ENCODE data around the gene CARF.
A peak's percentile ranks its signal among the peaks of the same experiment; 100 is the strongest.
"Not testable (repeated sequence)": the region's sequence is repeated elsewhere in the genome, so short reads cannot be mapped to it uniquely, and the experiment has no call there.

Gene CARF

GRCh38 chr2:202910698-202911097 is 1.4 kb upstream of the CARF start:
- Mint-ChIP-seq H3K36me3 (peaks cover 5% of the 10 kb centered on the region), H3K4me1 (peaks cover 8% of the 10 kb centered on the region), H3K27ac (no peak overlapping the region), H3K4me3 (peak overlapping the region; percentile 49), H3K27me3 (no peaks in the 10 kb centered on the region), H3K9me3 (peaks cover under 1% of the 10 kb centered on the region)
- no peak for ATAC-seq (ENCODE audit: low read depth)
- no peak for DNase-seq (ENCODE audit: low spot score in 2 of 2)

GRCh38 chr2:202911203-202911511 is 918 bp upstream of the CARF start:
- H3K9me3 Mint-ChIP-seq, result no peaks in the 10 kb centered on the region
- no peaks in the 10 kb centered on the region for H3K27me3 Mint-ChIP-seq
- H3K4me3 Mint-ChIP-seq, result peak overlapping the region; percentile 99
- peak overlapping the region; percentile 94 for H3K27ac Mint-ChIP-seq
- DNase-seq (ENCODE audit: low spot score in 2 of 2), result no peak
- H3K36me3 Mint-ChIP-seq, result peaks cover 4% of the 10 kb centered on the region
- peaks cover 8% of the 10 kb centered on the region for H3K4me1 Mint-ChIP-seq
- no peak for ATAC-seq (ENCODE audit: low read depth)

GRCh38 chr2:202912342-202913201 is 497 bp downstream of the CARF start:
- H3K36me3 Mint-ChIP-seq, H3K9me3 Mint-ChIP-seq, H3K27me3 Mint-ChIP-seq, H3K4me1 Mint-ChIP-seq: not testable (repeated sequence)
- Mint-ChIP-seq H3K27ac (peak overlapping the region; percentile 94), H3K4me3 (peak overlapping the region; percentile 99)
- peak; percentile 47 for ATAC-seq (ENCODE audit: low read depth)
- DNase-seq (ENCODE audit: low spot score in 2 of 2), result peak; percentile 16 to 43

- Mint-ChIP-seq H3K36me3 (peaks cover 11% of the 10 kb centered on the region), H3K9me3 (no peaks in the 10 kb centered on the region), H3K27me3 (no peaks in the 10 kb centered on the region), H3K4me1 (no peaks in the 10 kb centered on the region), H3K4me3 (no peak overlapping the region), H3K27ac (no peak overlapping the region)
- no peak for DNase-seq (ENCODE audit: low spot score in 2 of 2)
- ATAC-seq (ENCODE audit: low read depth), result no peak
Observed at GRCh38 chr2:202918860-202919259, 6.8 kb downstream of the CARF start.

GRCh38 chr2:202932425-202933138 is 20.5 kb downstream of the CARF start:
- H3K27me3 Mint-ChIP-seq, result no peaks in the 10 kb centered on the region
- H3K4me3 Mint-ChIP-seq, result no peak overlapping the region
- H3K36me3 Mint-ChIP-seq, result peaks cover 27% of the 10 kb centered on the region
- H3K27ac Mint-ChIP-seq, result no peak overlapping the region
- H3K9me3 Mint-ChIP-seq, result no peaks in the 10 kb centered on the region
- DNase-seq (ENCODE audit: low spot score in 2 of 2) (no peak), ATAC-seq (ENCODE audit: low read depth) (no peak)
- H3K4me1 Mint-ChIP-seq, result peaks cover 2% of the 10 kb centered on the region

- no peaks in the 10 kb centered on the region for H3K9me3 Mint-ChIP-seq
- DNase-seq (ENCODE audit: low spot score in 2 of 2), result no peak
- H3K27ac Mint-ChIP-seq, result no peak overlapping the region
- peaks cover 2% of the 10 kb centered on the region for H3K4me1 Mint-ChIP-seq
- H3K27me3 Mint-ChIP-seq, result no peaks in the 10 kb centered on the region
- ATAC-seq (ENCODE audit: low read depth), result no peak
- peaks cover 25% of the 10 kb centered on the region for H3K36me3 Mint-ChIP-seq
- H3K4me3 Mint-ChIP-seq, result no peak overlapping the region
Observed at GRCh38 chr2:202933139-202933510, 21.1 kb downstream of the CARF start.

GRCh38 chr2:202933958-202934357 is 21.9 kb downstream of the CARF start:
- H3K4me3 Mint-ChIP-seq, result no peak overlapping the region
- DNase-seq (ENCODE audit: low spot score in 2 of 2) (no peak), ATAC-seq (ENCODE audit: low read depth) (no peak)
- peaks cover 24% of the 10 kb centered on the region for H3K36me3 Mint-ChIP-seq
- H3K9me3 Mint-ChIP-seq, result no peaks in the 10 kb centered on the region
- no peak overlapping the region for H3K27ac Mint-ChIP-seq
- H3K27me3 Mint-ChIP-seq, result no peaks in the 10 kb centered on the region
- peaks cover 2% of the 10 kb centered on the region for H3K4me1 Mint-ChIP-seq

- H3K36me3 Mint-ChIP-seq, result peaks cover 24% of the 10 kb centered on the region
- H3K9me3 Mint-ChIP-seq, result no peaks in the 10 kb centered on the region
- H3K4me3 Mint-ChIP-seq, result no peak overlapping the region
- DNase-seq (ENCODE audit: low spot score in 2 of 2) (no peak), ATAC-seq (ENCODE audit: low read depth) (no peak)
- H3K27ac Mint-ChIP-seq, result no peak overlapping the region
- H3K4me1 Mint-ChIP-seq, result peaks cover 2% of the 10 kb centered on the region
- no peaks in the 10 kb centered on the region for H3K27me3 Mint-ChIP-seq
Observed at GRCh38 chr2:202934456-202934855, 22.4 kb downstream of the CARF start.

GRCh38 chr2:202938960-202939359 is 26.9 kb downstream of the CARF start:
- H3K27ac Mint-ChIP-seq, result no peak overlapping the region
- ATAC-seq (ENCODE audit: low read depth) (no peak), DNase-seq (ENCODE audit: low spot score in 2 of 2) (no peak)
- no peaks in the 10 kb centered on the region for H3K9me3 Mint-ChIP-seq
- H3K36me3 Mint-ChIP-seq, result peaks cover 24% of the 10 kb centered on the region
- no peaks in the 10 kb centered on the region for H3K27me3 Mint-ChIP-seq
- no peaks in the 10 kb centered on the region for H3K4me1 Mint-ChIP-seq
- no peak overlapping the region for H3K4me3 Mint-ChIP-seq

GRCh38 chr2:202941771-202942170 is 29.7 kb downstream of the CARF start:
- H3K9me3 Mint-ChIP-seq, result peaks cover 3% of the 10 kb centered on the region

GRCh38 chr2:202944408-202944807 is 32.3 kb downstream of the CARF start:
- peaks cover 37% of the 10 kb centered on the region for H3K36me3 Mint-ChIP-seq
- H3K4me3 Mint-ChIP-seq, result no peak overlapping the region
- DNase-seq (ENCODE audit: low spot score in 2 of 2), result no peak
- H3K9me3 Mint-ChIP-seq, result peaks cover 6% of the 10 kb centered on the region
- no peaks in the 10 kb centered on the region for H3K27me3 Mint-ChIP-seq
- ATAC-seq (ENCODE audit: low read depth), result no peak
- no peaks in the 10 kb centered on the region for H3K4me1 Mint-ChIP-seq
- H3K27ac Mint-ChIP-seq, result no peak overlapping the region

More at GRCh38 chr2:202941771-202942170, 29.7 kb downstream of the CARF start:
- no peak for ATAC-seq (ENCODE audit: low read depth)
- Mint-ChIP-seq H3K4me1 (no peaks in the 10 kb centered on the region), H3K27ac (no peak overlapping the region), H3K27me3 (no peaks in the 10 kb centered on the region), H3K4me3 (no peak overlapping the region), H3K36me3 (peaks cover 34% of the 10 kb centered on the region)
- no peak for DNase-seq (ENCODE audit: low spot score in 2 of 2)

GRCh38 chr2:202944816-202945215 is 32.7 kb downstream of the CARF start:
- H3K36me3 Mint-ChIP-seq, result peaks cover 37% of the 10 kb centered on the region
- H3K4me1 Mint-ChIP-seq, result no peaks in the 10 kb centered on the region
- no peaks in the 10 kb centered on the region for H3K27me3 Mint-ChIP-seq
- ATAC-seq (ENCODE audit: low read depth), result no peak
- H3K4me3 Mint-ChIP-seq, result no peak overlapping the region
- no peak for DNase-seq (ENCODE audit: low spot score in 2 of 2)
- H3K27ac Mint-ChIP-seq, result no peak overlapping the region
- peaks cover 6% of the 10 kb centered on the region for H3K9me3 Mint-ChIP-seq

- no peak for DNase-seq (ENCODE audit: low spot score in 2 of 2)
- Mint-ChIP-seq H3K36me3 (peaks cover 35% of the 10 kb centered on the region), H3K27me3 (no peaks in the 10 kb centered on the region), H3K4me1 (no peaks in the 10 kb centered on the region), H3K4me3 (no peak overlapping the region), H3K9me3 (peaks cover 6% of the 10 kb centered on the region), H3K27ac (no peak overlapping the region)
- no peak for ATAC-seq (ENCODE audit: low read depth)
Observed at GRCh38 chr2:202945497-202945896, 33.4 kb downstream of the CARF start.

- not testable (repeated sequence) for H3K27ac Mint-ChIP-seq
Observed at GRCh38 chr2:202949333-202949732, 37.3 kb downstream of the CARF start.

More at GRCh38 chr2:202949333-202949732, 37.3 kb downstream of the CARF start:
- not testable (repeated sequence) for H3K9me3 Mint-ChIP-seq; DNase-seq (ENCODE audit: low spot score in 2 of 2); H3K4me3 Mint-ChIP-seq; H3K4me1 Mint-ChIP-seq; H3K27me3 Mint-ChIP-seq; ATAC-seq (ENCODE audit: low read depth)
- H3K36me3 Mint-ChIP-seq, result peaks cover 35% of the 10 kb centered on the region

Measured in memory B cell (primary cell).